Measurements from ENCODE around the gene ABHD10. TPM values are rescaled to one million over a fixed set of nuclear protein-coding genes. Genes with fewer than 3 reads are reported as not detected.
A peak's percentile ranks its signal among the peaks of the same experiment; 100 is the strongest.

Gene ABHD10
- total and polyA plus RNA-seq, 10 of the 15 experiments (the other 5 are each of a cell fraction or from before 2014, with no cell fraction given) = 12.3 to 51.0 (median 28.9) TPM

DNA sequence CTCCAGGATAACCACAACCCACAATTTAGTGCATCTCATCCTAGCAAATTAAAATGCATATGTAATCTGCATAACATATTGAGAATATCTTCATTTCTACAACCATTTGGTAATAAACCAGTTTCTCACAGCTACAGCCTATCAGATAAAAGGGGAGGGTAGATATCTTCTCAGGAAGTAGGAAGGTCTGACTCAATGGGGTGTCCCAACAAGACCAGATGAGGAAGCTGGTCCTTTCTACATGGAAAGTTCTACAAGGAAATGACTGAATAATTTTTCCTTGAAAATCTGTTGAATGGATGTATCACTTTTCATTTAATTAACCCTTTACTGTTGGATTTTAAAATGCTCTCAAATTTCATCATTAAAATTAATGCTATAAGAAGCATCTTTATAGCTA lies 38.3 kb downstream of the ABHD10 start:
- Histone ChIP-seq H3K4me1 (ENCODE audit: control insufficient read depth, insufficient read depth, low read length) (no peaks in the 10 kb centered on the region), H3K4me3 (no peak overlapping the region), H3K27me3 (replicated peaks in 1 of 2; ENCODE audit: control insufficient read depth in 2 of 2, insufficient read depth in 2 of 2, low read length in 1 of 2) (no peaks in the 10 kb centered on the region; a peak in 1 of 4 replicates), H2AFZ (ENCODE audit: control insufficient read depth, low read depth, low read length) (no peak overlapping the region), H3K9ac (ENCODE audit: control insufficient read depth, insufficient read depth, low read length) (no peak overlapping the region), H3K9me3 (replicated peaks; ENCODE audit: control insufficient read depth, insufficient read depth, low read length) (no peaks in the 10 kb centered on the region), H3K27ac (ENCODE audit: control insufficient read depth, insufficient read depth) (no peak overlapping the region), H3K36me3 (ENCODE audit: control insufficient read depth in 2 of 2, insufficient read depth in 2 of 2, low read length in 1 of 2) (no peaks in the 10 kb centered on the region), H3K4me2 (ENCODE audit: control insufficient read depth, insufficient read depth) (no peak overlapping the region), H4K20me1 (ENCODE audit: control insufficient read depth, insufficient read depth) (no peaks in the 10 kb centered on the region), H3K79me2 (ENCODE audit: control insufficient read depth, insufficient read depth, low read length) (no peaks in the 10 kb centered on the region)
- DNase-seq (ENCODE audit: low read depth, low spot score) = no peak
- TF ChIP-seq PKNOX1 (IDR thresholded peaks at IDR 0.05) = 0 out of 2 replicates have a peak, but pooled peaks have one; percentile 10
- TF ChIP-seq MEF2A (IDR thresholded peaks at IDR 0.05; ENCODE audit: insufficient read depth, low read depth, low read length) = no peak
- TF ChIP-seq ASH2L (IDR thresholded peaks at IDR 0.05; ENCODE audit: borderline replicate concordance, low read depth) = no peak
- 0 out of 2 replicates have a peak, but pooled peaks have one; percentile 29 for TF ChIP-seq NFYB (IDR thresholded peaks at IDR 0.05; ENCODE audit: insufficient read depth, low read depth, low read length)
- no peak for TF ChIP-seq IKZF2 (IDR thresholded peaks at IDR 0.05)
- no peak for TF ChIP-seq EP300 (IDR thresholded peaks at IDR 0.05; ENCODE audit: borderline replicate concordance in 1 of 2, control insufficient read depth in 1 of 2, low read depth in 2 of 2, low read length in 2 of 2)
- TF ChIP-seq MEF2B (IDR thresholded peaks at IDR 0.05; ENCODE audit: partially characterized antibody, poor library complexity, severe bottlenecking) = no peak
- no peak for TF ChIP-seq ZBED1 (IDR thresholded peaks at IDR 0.05; ENCODE audit: borderline replicate concordance)
- TF ChIP-seq MXI1 (IDR thresholded peaks at IDR 0.05; ENCODE audit: low read depth, low read length) = no peak
- TF ChIP-seq, protein P1, sequence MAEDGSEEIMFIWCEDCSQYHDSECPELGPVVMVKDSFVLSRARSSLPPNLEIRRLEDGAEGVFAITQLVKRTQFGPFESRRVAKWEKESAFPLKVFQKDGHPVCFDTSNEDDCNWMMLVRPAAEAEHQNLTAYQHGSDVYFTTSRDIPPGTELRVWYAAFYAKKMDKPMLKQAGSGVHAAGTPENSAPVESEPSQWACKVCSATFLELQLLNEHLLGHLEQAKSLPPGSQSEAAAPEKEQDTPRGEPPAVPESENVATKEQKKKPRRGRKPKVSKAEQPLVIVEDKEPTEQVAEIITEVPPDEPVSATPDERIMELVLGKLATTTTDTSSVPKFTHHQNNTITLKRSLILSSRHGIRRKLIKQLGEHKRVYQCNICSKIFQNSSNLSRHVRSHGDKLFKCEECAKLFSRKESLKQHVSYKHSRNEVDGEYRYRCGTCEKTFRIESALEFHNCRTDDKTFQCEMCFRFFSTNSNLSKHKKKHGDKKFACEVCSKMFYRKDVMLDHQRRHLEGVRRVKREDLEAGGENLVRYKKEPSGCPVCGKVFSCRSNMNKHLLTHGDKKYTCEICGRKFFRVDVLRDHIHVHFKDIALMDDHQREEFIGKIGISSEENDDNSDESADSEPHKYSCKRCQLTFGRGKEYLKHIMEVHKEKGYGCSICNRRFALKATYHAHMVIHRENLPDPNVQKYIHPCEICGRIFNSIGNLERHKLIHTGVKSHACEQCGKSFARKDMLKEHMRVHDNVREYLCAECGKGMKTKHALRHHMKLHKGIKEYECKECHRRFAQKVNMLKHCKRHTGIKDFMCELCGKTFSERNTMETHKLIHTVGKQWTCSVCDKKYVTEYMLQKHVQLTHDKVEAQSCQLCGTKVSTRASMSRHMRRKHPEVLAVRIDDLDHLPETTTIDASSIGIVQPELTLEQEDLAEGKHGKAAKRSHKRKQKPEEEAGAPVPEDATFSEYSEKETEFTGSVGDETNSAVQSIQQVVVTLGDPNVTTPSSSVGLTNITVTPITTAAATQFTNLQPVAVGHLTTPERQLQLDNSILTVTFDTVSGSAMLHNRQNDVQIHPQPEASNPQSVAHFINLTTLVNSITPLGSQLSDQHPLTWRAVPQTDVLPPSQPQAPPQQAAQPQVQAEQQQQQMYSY (CRISPR knock-in tag; IDR thresholded peaks at IDR 0.05) = no peak
- TF ChIP-seq SPI1 (IDR thresholded peaks at IDR 0.05; ENCODE audit: borderline replicate concordance, insufficient read depth, low read depth, low read length) = no peak
- BruUV-seq (replicated peaks) = no TSS peak
- intact Hi-C loops (cut with micrococcal nuclease; ENCODE audit: unreplicated experiment) = no loop called here
- ChIA-PET POLR2A (interaction anchor here (0.9 kb wide), 1 partner anchor 16 kb away, joined by 3 read pairs; no protein-coding TSS in a partner anchor), SMC1A (ENCODE audit: uncharacterized antibody, unreplicated experiment) (interaction anchor here (0.9 to 15.1 kb wide), 9 partner anchors 9 to 300 kb away, joined by 3 to 417 read pairs (median 4); partner anchors contain the start of gene TAGLN3), RAD21 (ENCODE audit: unreplicated experiment) (interaction anchor here (0.8 to 1.2 kb wide), 4 partner anchors 13 to 50 kb away, joined by 3 read pairs; partner anchors contain the start of gene TAGLN3), CTCF (interaction anchor here (0.7 to 10.9 kb wide), 11 partner anchors 9 to 348 kb away, joined by 3 to 467 read pairs (median 10); partner anchors contain the start of gene TAGLN3)
- no peak for ATAC-seq
- no peak for FAIRE-seq
- in situ Hi-C loops (cut with MboI) = no loop called here

All from GM12878 (cell line).